Stimulated activated CD4-positive, alpha-beta T cell treated with anti-CD3 and anti-CD28 coated beads, Interleukin-12 subunit alpha, Interleukin-12 subunit beta, amount 100 ng/mL, for 48 hours (primary cell): ENCODE measurements around the gene FOXP1.

Experiments used
- DNase-seq, 3 donors: peaks; one replicate each; pipeline ENCODE4 v3.0.0-alpha.2; 2020; ENCODE audit warnings: low read depth in 2 of 3, low spot score in 1 of 3

FOXP1 gene

GRCh38 chr3:71088742-71089141 lies 494.8 kb downstream of the FOXP1 start:
- DNase-seq: no peak

- no peak for DNase-seq
These were observed 495.4 kb downstream of the FOXP1 start for GRCh38 chr3:71088019-71088708.

GRCh38 chr3:71087143-71088018 lies 496.1 kb downstream of the FOXP1 start:
- DNase-seq: no peak

DNA sequence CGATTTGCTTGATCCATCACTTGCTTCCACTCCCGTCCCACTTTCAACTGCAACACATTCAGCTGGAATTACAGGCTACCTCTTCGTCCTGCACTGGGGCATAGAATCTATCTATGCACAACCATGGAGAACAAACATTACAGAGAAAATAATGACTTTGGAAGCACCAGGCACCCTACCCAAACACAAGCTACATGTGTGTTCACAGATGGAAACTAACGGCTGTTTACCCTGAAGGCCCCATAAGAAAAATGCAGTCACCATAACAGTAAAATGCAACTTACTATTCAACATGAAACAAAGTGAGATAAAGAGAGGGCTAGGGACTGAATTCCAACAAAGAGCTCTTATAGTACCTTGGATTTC lies 496.8 kb downstream of the FOXP1 start:
- DNase-seq: no peak

DNA sequence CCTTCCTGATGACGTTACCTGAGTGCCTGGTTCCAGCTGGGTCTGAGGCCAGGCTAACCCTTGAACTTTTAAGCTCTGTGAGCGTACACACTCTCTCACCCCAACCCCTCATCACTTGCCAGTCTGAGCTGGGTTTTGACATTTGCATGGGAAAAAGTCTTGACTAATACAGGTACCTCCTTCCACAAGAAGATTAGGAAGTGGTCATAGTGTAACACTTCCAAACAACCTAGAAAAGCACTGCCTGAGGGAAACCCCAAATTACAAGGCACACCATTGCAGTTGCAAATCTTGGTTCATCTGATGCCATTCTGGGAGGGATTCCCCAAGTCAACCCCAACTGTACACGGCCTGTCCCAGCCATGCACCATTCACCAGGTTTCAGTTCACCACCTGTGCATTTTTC lies 499.8 kb downstream of the FOXP1 start:
- DNase-seq: peak in 2 of 3 donors; percentile 32 to 34

GRCh38 chr3:71082833-71083232 lies 500.7 kb downstream of the FOXP1 start:
- no peak for DNase-seq

DNA sequence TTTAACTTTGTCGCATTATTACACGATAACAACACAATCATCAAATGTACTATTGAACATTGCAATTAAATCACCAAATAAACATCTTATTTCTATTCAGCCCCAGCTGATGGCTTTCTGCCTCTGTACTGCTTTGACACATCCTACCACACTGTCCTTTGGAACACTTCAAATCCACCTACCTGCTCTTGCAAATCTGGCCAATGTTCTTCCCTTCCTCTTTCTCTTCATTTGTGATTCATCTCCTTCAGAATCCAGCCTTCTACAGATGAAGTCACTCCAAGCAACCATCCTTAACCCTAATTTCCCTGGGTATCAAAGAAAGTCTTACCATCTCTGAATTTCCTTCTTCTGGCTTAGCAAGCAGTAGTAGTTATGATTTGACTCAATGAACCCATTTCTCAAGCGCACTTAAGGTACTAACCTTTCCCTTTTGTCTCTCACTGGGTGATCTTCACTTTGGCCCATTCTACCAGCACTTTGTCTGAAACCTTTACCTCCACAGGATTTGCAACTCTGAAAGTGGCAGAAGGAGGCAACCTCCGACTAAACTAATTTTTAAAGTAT lies 502.9 kb downstream of the FOXP1 start:
- no peak for DNase-seq

DNA sequence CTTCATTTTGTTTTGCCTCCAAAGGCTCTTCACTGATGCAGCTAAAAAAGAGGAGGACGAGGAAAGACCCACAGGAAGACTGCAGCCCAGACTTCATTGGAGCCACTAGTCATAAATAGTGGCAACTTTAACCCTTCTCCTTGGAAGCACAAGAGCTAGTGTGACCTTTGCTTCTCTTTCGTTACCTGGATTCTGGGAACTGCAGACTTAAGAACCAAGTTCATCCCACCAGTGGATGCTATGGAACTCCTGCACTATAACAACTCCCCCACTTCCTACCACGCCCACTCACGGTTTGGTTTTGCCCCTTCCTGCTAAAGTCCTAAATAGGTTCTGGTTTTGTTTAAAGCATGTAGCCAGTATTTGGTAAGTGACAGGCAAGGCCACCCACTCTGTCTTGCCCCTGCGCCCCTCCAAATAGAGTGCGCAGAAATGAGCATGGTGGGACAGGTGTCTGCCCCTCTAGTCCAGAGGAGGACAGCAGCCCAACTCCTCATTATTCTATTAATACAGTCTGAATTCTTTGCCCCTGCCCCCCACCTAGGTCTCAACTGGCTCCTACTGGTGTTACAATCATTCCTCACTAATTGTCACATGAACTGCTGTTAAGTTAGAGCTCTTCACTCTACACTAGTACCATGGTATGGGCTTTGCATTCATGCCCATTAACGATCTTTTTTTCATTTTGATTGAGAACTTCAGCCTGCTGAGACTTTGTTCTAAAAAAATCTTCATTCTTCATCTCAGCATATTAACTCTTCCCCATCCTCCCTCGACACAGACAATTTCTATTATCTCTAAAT lies 504.6 kb downstream of the FOXP1 start:
- no peak for DNase-seq

GRCh38 chr3:71078199-71078598 lies 505.3 kb downstream of the FOXP1 start:
- no peak for DNase-seq

DNA sequence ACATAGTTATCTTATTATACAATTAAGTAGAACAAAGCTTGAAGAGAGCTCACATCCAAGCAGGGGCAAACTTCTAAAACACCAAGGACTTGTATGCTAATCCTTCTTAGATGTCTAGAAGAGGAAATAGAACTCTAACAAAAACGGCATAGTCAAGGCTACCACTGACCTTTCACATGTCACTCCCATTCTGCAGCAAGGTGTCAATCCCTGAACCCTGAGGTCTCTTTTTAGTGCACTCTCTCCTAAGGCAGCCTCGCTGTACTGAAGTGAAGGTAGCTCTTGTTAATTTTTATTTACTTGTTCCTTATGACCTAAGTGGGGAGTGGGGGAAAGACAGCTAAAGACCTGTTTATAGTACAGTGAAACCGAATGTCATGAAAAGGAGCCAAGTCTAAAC lies 506.5 kb downstream of the FOXP1 start:
- no peak for DNase-seq

GRCh38 chr3:71076361-71077002 lies 507.0 kb downstream of the FOXP1 start:
- no peak for DNase-seq

DNA sequence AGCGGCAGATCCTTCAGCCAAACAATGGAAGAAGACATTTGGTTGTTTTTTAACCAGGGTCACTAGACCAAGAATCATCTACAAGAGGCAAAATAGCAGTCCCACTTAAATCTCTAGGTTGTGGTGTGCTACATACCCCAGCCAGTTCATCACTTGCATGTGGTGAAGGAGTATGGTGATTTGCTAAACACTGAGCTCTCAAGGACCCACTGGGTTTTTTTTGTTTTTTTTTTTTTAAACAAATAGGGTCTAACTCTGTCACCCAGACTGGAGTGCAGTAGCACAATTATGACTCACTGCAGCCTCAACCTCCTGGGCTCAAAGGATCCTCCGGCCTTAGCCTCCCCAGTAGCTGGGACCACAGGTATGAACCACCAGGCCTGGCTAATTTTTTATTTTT lies 508.0 kb downstream of the FOXP1 start:
- DNase-seq: no peak

DNA sequence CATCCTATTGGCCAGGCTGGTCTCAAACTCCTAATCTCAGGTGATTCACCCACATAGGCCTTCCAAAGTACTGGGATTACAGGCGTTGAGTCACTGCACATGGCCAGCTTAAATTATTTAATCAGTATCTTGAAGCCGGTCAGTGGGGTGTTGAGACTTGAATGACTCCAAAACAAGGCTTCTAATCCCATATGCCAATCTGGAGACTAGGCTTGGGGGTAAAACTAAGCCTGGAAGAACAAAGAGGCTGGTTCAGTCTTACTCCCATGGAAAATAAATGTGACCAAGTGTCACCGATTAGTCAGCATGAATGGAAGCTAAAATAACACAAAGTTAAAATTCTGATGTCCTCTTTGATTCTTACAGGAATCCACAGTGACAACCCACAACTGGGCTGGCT lies 509.1 kb downstream of the FOXP1 start:
- no peak for DNase-seq

DNA sequence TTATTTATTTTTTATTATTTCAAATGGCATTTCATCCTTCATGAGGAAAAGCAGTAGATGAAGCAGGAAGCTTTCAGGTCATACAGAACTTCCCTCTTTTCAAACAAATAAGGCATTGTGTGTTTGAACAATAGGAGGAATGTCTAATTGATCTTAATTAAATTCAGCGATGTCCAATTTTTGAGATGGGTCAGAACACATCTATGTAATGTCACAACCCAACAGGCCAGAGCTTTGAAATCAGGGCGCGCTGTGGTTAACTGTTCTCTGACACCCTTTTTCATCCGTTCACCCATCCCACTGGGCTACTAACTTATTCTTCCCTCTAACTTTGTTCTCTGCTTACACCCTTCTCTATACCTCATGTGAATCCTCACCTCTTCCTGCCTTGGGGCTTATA lies 510.5 kb downstream of the FOXP1 start:
- no peak for DNase-seq

- no peak for DNase-seq
These were observed 511.2 kb downstream of the FOXP1 start for GRCh38 chr3:71072287-71072686.

DNA sequence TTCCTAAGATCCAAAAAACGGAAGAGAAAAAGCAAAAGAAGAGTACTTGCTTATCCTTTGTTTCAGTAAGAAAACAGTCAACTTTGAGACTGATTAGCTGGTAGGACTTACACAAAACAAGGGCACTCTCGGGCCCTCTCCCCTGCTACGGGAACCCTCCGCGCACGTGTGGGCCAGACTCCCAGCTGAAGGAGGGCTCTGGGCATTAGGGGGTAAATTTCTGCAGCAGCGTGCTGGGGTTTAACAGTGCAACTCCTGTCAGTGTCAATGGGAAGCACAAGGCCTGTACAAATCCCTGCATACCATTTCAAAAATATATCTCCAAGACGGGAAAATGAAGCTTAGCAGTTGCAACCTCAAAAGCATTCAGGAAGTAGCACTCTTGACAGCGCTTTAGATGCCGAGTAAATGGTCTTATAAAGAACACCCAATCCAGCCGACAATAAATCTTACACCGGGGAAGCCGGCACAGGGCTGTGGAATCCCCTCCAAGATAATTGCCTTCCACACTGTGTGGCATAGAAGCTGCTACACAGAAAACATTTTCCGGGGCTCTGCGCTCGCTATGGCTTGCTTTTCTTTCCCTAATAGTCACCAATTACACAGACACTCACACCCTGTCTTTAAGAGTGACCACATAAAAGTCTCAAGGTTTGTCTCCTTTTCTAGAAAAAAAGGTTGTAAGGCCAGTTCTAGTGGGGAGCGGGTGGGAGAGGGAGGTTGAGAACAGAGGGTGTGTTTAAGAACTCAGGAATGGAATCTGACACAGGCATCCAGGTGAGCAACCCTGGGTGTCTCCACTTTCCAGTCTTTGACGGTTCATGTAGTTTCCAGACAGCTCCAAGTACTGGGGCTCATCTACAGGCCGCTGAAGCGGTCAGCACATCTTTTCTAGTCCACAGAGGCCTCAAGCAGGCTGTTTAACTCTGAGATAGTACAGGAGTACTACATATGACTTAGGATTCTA lies 512.7 kb downstream of the FOXP1 start:
- DNase-seq: no peak

- DNase-seq: peak in 2 of 3 donors; percentile 47 to 53
These were observed 513.7 kb downstream of the FOXP1 start for GRCh38 chr3:71069797-71070196.

GRCh38 chr3:71067977-71068654 lies 515.4 kb downstream of the FOXP1 start:
- no peak for DNase-seq

DNA sequence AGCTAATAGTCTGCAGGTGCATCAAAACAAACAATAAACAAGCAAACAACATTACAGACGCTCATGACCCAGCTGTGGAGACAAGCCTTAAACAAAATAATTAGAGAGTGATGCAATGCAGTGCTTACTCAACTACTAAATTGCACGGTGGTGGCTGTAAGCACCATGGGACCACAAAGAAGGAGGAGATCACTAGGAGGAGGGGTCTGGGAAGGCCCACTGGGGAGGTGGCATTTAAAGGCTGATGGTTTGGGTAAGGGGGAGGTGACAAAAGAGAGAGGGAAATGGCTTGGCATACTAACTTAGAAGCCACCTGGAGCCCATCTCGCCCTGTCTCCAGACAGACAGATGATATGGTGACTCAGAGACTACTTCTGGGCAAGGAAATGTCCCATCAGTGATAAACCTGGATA lies 516.7 kb downstream of the FOXP1 start:
- DNase-seq: peak in 1 of 3 donors; percentile 40
